CD4-positive, alpha-beta T cell treated with Interleukin-2 at 100 ng/mL for 4 hours (primary cell): ENCODE results near the gene ENOX1.
"Not testable (repeated sequence)": the region's sequence is repeated elsewhere in the genome, so short reads cannot be mapped to it uniquely, and the experiment has no call there.

Experiments used
- DNase-seq: peaks from one replicate; pipeline ENCODE4 v3.0.0-alpha.2; 2020; ENCODE audit warnings: low spot score

The ENOX1 gene

DNA sequence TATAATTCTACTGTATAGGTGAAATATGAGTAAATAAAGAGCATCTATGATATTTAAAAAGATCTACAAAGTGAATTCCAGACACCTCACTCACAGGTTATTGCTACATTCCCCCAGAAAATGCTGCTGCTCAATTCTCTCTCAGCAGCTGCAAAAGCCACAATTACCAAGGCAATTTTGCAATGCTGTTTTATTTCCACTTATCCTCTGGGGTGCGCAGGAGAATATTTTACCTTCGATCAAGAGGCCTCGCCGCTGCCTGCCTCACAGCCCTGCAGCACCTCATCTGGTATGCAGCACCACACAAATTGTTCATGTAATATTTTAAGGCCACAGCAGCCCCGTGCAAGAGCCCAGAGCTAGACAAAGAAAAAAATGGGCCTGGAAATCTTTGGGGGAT, 430.2 kb downstream of the ENOX1 start:
- DNase-seq: no peak

DNA sequence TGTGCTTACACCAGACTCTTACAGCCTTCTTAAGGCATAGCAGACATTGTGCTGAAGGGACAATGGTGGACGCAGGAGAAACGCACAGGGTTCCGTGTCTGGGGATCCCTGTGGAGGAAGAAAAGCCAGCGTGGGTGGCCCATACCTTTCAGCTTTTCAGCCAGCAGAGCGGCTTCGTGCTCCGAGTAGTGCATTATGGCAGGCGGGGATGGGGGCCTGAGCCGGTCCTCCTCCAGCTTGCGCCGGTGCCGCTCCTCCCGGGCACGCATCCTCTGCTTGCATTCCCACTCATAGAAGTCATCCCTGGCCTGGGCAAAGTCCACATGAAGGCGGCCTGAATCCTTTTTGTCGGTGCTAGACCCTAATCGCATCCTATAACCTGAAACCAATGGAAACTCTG, 431.0 kb downstream of the ENOX1 start:
- DNase-seq: no peak

DNA sequence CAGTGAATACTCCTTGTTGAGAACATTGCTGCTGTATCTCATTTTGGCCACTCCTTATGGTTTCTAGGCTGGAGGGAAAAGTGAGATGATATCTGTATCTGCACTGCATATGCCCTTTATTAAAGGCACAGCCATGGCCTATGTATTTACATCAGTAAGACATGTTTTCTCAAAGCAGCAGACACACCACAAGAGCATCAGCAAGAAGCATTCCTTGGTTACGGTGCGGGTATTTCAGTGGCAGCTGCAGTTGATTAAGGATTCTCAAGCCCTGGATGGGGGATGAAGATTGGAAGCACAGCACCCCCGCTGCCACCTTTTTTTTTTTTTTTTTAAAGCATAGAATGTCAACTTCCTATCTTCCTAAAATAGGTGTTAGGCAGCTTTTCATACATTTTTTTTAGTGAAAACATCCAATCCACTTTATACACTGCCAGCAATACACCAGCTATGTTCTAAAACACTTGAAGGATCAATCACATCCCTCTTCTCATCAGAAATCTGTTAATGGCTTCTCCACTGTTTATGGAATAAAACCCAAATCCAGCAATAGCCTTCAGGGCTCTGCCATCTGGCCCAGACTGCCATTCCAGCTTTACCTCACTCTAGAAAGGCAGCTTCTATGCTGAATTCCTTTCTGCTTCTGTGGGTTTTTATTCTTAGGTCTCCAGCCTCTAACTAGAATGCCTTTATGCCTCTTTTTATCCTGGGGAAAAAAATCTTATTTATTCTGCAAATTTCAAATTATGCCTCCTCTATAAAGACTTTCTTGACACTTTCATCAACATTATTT, 432.4 kb downstream of the ENOX1 start:
- no peak for DNase-seq

DNA sequence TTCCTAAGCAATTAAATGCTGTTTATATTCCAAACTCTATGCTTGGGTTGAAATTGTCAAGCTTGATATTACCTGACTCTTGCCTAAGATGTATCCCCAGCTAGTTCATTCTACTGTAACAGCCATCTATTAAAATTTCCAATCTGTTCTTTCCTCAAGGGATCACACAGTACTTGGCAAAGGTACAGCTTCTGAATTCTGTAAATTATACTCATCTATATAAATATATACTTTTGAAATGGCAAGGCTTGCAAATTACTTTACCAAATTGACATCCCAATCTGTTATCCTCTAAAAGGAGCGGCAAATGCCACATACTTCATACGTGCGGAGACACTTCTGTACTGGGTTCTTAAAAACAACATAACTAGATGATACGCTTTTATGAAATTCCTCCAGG, 433.1 kb downstream of the ENOX1 start:
- DNase-seq: no peak

DNA sequence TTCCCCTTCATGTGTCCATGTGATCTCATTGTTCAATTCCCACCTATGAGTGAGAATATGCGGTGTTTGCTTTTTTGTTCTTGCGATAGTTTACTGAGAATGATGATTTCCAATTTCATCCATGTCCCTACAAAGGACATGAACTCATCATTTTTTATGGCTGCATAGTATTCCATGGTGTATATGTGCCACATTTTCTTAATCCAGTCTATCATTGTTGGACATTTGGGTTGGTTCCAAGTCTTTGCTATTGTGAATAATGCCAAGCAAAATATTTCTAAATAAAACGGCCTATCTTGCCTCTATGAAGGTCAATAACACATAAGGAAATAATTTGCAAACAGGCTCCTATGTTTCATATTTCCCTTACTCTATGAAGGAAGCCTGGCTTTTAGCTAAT, 435.2 kb downstream of the ENOX1 start:
- not testable (repeated sequence) for DNase-seq

DNA sequence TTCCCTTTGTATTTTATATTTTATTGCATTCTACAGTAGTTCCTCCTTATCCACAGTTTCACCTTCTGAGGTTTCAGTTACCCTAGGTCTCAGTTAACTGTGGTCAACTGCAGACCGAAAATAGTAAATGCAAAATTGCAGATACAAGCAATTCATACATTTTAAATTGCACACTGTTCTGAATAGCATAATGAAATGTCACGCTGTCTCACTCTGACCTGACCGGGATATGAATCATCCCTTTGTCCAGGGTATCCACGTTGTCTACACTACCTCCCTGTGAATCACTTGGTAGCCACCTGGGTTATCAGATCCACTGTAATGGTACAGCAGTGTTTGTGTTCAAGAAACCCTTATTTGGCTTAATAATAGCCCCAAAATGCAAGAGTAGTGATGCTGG, 438.4 kb downstream of the ENOX1 start:
- no peak for DNase-seq

DNA sequence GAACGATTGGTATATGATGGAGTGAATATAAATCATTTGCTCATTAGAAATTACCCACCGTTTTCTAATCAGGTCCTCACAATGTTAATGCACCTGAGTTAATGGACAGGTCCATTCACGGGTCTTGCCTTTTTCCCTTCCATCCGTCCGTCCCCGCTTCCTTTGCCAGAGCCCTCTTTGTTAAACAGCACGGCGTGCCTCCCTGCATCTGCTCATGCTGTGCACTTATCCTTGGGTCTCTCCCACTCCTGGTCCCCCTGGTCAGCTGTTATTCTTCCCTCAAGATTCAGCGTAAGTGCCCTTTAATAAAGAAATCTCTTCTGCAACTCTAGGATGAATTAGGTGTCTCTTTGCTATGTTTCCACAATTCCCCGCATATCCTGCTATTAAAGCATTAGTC, 438.9 kb downstream of the ENOX1 start:
- DNase-seq: no peak

DNA sequence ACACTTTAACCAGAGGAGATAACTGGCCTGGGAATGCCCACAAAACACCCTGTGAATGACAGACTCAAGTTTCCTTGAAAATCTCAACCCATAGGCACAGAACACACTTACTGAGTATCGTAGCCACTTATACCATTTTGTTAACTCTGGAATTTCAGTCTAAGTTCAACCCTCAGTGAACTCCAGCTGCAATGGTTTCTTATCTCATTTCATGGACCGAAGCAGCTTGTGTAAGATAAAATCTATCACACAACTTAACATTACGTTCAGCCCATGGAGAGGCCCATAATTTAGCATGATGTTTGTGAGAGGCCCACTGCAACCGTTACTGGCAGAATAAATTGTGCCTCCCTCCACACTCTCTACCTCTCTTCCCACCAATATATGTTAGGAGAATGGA, 440.3 kb downstream of the ENOX1 start:
- DNase-seq: no peak

DNA sequence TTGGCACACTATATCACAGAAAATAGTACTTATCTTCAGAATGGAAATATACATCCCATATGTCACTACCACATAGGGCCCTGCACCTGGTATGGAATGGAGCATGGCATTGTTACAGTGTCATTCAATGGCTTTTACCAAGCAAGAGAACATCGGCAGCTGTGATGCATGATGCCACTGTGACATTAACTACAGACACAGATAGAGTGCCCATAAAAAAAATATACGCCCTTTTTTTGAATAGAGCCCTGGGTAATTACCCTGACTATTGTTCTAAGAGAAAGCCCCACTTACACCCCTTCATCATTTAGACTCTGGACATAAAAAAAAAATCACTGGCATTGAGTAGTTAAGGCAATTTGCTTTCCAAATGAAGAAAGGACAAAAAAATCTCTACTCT, 443.1 kb downstream of the ENOX1 start:
- no peak for DNase-seq

DNA sequence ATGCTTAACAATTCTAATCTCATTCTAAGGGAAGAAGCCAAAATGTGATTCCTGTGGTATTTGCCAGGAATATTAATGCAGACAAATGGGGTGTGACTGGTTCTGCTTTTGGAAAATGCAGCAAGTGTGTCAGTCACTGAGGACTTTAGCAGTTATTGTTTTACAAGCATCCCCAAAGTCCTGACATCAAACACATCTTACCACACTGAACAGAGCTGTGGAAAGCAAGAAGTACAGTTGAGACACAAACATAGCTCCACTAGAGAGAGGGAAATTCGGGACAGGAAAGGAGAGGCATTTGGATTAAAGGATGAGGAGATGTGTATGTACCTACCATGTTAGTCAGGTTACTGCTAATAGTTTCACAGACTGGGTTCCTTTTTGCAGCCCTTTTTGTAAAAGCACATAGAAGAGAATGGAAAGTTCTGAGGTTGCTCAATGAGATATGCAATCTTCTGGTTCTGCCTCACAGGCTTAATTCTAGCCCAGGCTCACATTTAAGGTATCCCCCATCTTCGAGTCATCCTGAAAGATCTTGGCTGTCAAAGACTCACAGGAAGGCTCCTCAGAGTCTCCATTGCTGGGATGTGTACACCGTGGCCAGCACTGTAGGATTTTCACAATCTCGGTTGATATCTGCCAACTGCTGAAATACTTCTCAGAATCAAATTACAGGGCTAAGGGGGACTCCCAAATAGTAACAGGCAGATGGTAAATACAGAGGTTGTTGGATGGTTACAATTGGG, 446.8 kb downstream of the ENOX1 start:
- DNase-seq: no peak

DNA sequence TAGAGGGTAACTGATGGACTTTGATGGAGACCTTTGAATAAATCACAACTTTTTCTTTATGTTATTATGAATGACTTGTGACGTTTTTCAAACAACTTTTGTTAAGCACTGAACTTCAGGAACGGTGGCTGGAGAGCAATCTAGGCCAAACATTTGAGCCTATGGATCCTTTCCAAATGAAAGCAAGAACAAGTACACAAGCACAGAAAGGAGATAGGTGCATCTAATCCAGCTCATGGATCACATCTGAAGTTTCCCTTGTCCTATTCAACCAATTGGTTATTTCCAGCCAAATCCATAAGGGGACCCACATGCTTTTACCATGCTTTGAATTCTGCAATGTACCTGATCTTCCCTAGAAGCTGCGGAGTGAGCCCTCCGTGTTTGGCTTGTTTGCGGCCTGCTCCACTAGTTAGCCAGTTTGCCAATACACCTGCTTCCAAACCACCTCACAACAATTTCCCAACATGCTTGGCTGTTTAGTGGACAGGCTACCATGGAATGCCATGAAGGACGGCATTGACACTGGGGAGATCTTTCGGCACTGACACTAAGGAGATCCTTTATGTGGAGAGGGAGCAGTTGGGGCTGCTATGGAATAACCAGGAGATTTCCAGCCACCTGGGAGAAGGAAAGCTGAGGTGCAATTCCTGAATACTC, 447.5 kb downstream of the ENOX1 start:
- no peak for DNase-seq

DNA sequence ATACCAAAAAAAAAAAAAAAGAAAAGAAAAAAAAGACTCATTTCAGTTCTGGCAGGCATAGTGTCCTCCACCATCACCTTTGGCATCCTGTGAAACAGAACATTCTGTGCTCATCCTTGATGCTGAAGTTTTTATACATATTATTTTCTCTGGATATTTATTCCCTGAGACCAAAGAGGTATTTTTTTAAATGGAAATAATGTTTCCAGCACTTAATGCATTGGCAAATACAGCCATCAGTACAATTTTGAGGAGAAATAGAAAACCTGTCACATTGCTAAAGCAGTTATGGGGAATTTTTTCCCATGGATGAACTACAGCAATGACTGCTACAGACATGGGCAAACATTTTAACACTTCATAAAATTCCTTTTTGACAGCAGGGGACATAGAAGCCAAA, 451.0 kb downstream of the ENOX1 start:
- DNase-seq: no peak

DNA sequence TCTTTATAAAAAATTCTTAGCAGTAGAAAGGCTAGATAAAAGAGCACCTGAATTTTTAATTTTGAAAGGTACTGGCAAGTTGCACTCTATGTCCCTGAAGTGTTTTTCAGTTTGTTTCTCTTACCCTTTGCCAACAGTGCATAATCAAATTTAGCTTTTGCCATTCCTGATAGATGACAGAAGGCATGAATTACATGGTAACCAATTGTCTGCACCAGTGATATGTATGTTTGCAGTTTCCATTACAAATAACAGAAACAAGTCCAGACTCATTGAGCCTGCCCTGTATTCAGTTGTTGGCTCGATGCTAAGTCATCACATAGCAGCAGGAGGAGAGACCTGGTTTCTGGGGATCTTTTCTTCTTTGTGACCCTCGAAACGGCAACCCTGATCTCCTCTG, 453.6 kb downstream of the ENOX1 start:
- DNase-seq: no peak

DNA sequence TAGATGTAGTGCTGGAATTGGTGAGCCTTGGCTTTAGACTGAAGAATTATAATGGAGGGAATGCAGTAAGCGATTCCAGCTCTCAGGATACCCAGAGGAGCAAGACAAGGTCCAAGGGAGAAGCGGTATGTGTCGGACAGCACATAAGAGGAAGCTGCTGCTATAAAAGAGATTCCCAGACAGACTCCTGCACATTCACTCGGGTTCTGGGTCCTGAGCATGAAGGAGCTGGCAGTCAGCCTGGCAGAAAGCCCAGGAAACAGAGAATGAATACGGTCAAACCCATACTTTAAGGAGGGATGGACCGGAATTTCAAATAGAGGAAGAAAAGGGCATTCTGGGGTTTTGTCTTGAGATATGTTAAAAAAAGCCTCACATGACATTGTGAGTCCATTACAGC, 455.1 kb downstream of the ENOX1 start:
- no peak for DNase-seq

DNA sequence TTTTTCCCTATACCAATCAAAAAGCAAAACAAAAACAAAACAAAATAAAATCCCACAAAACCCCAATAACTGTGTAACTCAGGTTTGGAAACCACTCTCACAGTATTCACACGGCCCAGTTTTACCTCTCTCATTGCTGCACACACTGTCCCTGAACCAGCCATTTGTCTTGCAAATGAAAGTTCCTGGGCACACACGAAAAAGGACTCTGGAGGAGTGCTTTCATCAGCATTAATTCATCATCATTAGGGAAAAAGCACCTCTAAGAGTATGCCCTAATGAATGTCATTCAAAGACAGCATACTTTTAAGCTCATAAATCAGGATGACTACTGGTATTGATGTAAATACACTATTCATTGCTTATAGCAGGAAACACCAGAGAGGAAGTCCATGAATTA, 457.1 kb downstream of the ENOX1 start:
- DNase-seq: no peak

DNA sequence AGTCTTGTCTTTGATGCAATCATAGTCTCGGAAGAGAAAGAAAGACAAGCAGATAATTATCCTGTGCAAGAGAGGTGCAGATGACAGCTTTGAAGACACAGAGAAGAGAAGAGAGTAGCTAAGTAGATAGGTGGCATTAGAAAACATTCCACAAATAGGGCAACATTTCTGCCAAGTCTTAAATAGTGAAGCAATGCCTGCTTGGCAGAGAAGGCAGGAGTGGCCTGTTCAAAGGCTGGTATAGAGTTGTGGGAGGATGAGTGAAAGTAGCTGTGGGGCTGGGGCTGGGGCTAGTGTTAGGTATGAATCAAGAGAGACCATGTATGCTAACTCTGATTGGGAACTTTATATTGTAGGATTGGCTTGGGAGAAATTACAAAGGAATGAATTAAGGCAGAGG, 457.9 kb downstream of the ENOX1 start:
- DNase-seq: no peak

DNA sequence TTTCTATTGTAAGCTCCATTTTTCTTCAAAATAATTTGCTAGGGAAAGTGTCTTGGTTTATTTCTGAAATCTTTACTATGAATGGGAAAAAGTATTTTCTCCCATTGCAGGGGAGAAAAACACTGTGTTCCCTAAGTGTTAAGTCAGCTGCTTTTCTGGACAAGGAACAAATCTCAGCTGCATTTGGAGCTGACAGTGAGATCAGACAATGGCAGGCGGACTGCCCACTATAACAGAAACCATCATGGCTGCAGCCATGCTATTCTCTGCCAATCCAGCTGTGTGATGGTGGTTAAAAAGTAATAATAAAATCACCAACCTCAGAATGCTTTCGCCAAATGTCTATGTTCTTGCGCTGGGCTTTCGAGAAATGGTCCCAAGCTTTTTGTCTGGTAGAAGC, 460.7 kb downstream of the ENOX1 start:
- no peak for DNase-seq

DNA sequence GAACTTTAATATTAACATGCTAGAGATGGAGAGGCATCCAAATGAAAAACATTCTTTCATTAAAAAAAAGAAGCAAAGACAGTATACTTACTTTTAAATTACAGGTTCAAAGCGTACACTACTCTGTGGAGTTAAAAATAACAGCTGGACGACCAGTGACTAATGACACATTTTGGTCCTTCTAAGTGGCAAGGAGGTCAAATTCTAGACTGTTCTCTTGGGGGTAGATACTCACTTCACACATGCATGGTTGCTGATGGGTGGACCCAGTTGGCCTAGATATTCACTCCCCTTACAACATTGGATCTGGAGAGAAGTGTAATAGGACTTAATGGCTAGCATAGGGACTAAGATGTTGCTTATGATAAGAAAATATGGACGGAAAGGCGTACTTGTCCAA, 461.1 kb downstream of the ENOX1 start:
- no peak for DNase-seq

DNA sequence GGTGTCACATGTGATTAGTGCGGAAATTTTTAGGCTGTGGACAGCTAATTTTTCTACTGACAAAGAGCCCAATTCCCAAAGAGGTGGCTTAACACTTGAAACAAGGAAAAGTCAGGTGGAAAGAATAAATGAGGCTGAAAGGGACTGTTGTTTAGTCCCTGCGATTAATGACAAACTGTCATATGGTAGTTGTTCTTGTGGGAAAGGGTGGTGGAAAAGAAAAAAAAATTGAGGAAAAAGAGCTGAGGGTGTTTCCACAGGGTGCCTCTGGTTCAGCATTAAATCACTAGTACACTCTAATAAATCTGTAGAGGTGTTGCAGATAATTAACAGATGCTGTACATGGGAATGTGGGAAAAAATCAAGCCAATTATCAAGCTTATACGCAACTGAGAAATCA, 462.6 kb downstream of the ENOX1 start:
- no peak for DNase-seq

DNA sequence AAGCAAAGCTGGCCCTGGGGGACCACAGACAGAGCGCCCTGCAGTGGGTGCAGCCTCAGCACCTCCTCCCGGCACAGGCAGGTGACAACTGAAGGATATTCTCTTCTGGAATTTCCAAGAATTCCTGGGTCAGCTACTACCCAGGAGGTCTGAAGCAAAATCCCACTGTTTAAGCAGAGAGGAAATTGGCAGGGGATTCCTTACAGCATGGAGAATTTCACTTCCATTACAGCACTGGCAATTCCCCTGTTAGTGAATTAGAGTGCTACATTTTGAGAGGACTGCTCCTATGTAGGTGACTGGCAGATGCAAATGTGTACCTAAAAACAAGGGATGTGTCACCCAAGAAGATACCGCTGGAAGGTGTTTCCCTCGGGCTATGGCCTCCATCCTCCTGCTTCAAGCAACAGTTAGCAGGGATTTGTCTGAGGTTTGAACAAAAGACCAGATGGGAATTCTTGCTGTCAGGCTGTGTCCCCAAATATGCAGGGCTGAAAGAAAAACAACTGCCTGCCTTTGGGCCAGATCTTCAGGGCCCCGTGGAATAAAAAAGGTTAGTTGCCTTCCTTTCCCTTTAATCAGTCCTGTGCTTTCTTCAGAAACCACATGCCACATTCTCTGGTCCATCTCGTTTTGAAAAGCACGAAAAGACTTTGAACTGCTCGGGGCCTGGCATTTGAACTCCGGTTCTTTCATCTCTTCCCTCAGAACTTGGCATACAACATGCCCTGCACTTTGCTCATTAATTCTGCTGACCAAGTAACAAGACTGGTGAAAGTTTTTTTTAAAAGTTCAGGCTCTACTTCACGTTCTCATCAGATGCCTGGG, 466.9 kb downstream of the ENOX1 start:
- no peak for DNase-seq

DNA sequence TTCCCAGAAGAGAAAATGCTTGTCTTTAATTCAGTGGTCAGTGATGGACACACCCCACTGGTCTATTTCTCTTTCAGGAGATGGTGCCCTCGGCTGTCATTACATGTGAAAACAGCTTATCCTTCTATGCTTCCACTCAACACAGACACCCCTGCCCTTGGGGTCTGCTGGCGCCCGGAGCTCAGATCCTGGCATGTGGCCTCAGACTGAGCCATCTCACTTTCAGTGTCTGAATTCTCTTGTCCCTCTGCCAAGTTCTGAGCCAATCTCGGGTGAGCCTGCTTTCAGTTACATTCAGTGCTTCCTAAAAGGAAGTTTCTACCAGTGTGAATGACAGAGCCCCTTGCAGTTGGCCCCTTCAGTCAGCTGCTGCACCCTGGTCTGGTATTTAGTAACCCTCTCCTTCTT, 469.8 kb downstream of the ENOX1 start:
- DNase-seq: no peak

DNA sequence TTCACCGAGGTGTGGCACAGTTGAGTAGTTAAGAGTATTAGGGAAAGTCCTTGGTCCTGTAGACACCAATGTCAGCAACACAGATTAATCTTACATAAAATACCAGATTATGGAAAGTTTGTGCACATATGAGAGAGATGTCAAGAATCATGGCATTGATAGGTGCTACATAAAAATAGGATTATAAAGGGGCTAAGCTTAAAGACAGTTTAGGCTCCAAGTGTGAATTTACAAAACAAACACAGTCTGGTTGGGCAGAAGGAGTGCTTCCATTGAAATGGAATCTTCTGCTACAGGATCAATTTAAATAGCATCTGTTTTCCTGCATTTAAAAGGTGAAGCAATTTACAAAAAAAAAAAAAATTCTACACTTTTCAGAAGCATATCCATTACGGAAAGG, 470.5 kb downstream of the ENOX1 start:
- no peak for DNase-seq
